GM10266 (cell line): ENCODE results near the gene OR2L2.

Experiments used
- DNase-seq: peaks from one replicate; pipeline ENCODE4 v3.0.0; 2012; ENCODE audit errors: extremely low spot score
- CTCF ChIP-seq: IDR thresholded peaks from 2 replicates; pipeline ENCODE4 v1.5.1; 2012; ENCODE audit warnings: mild to moderate bottlenecking, low read depth; ENCODE audit not compliant: control insufficient read depth, insufficient read depth; ENCODE audit errors: missing control alignments

OR2L2 gene

GRCh38 chr1:248029770-248030169 lies at the start of gene OR2L2:
Gene OR2L2 (plus strand): TSS chr1:248030070. CDS start chr1:248038268, 8,198 bp downstream.
- DNase-seq, result no peak
- TF ChIP-seq CTCF, result no peak

GRCh38 chr1:247992986-247993385 lies 36.9 kb upstream of the OR2L2 start:
- no peak for TF ChIP-seq CTCF
- DNase-seq, result no peak

- DNase-seq, result no peak
- no peak for TF ChIP-seq CTCF
Observed at GRCh38 chr1:247998811-247999210, 31.1 kb upstream of the OR2L2 start.

- no peak for DNase-seq
- TF ChIP-seq CTCF, result no peak
Observed at GRCh38 chr1:248000169-248000568, 29.7 kb upstream of the OR2L2 start.

- no peak for TF ChIP-seq CTCF
- DNase-seq, result no peak
Observed at GRCh38 chr1:248007778-248008177, 22.1 kb upstream of the OR2L2 start.

- TF ChIP-seq CTCF, result no peak
- no peak for DNase-seq
Observed at GRCh38 chr1:248009681-248010080, 20.2 kb upstream of the OR2L2 start.

- TF ChIP-seq CTCF, result no peak
- DNase-seq, result no peak
Observed at GRCh38 chr1:248013229-248013710, 16.6 kb upstream of the OR2L2 start, which contains the start of gene OR2L5. Gene OR2L5 (plus strand): TSS chr1:248013660. CDS start chr1:248021948, 8,288 bp downstream.
